GM23248 (cell line): ENCODE data around the gene ABI3. TPM values are rescaled to one million over a fixed set of nuclear protein-coding genes. Genes with fewer than 3 reads are reported as not detected.

ENCODE experiments used
- DNase-seq: peaks from one replicate; pipeline ENCODE4 v3.0.0-alpha.2; 2015
- H2AFZ ChIP-seq: fragments of 200-600 bp; sonication (generic); 2 replicates; pipeline ENCODE4 v1.6.1; 2016; ENCODE audit warnings: antibody characterized with exemption
- H3F3A ChIP-seq: fragments of 200-600 bp; sonication (generic); 2 replicates; pipeline ENCODE4 v1.6.1; 2016; ENCODE audit warnings: mild to moderate bottlenecking, antibody characterized with exemption, mixed run types; ENCODE audit not compliant: insufficient read depth
- H3K27ac ChIP-seq: fragments of 200-600 bp; sonication (generic); 2 replicates; pipeline ENCODE4 v1.5.1; 2016; ENCODE audit warnings: mild to moderate bottlenecking
- H3K27me3 ChIP-seq: fragments of 200-600 bp; sonication (generic); replicated peaks from 2 replicates; pipeline ENCODE4 v1.6.1; 2016; ENCODE audit warnings: mild to moderate bottlenecking; ENCODE audit not compliant: insufficient read depth
- H3K36me3 ChIP-seq: fragments of 200-600 bp; sonication (generic); 2 replicates; pipeline ENCODE4 v1.6.1; 2016; ENCODE audit warnings: low read depth, mild to moderate bottlenecking
- H3K4me1 ChIP-seq: fragments of 200-600 bp; sonication (generic); 2 replicates; pipeline ENCODE4 v1.6.1; 2016; ENCODE audit warnings: mild to moderate bottlenecking; ENCODE audit not compliant: insufficient read depth
- H3K4me2 ChIP-seq: fragments of 200-600 bp; sonication (generic); one replicate; pipeline ENCODE4 v1.6.1; 2016; ENCODE audit warnings: mild to moderate bottlenecking; ENCODE audit not compliant: unreplicated experiment
- H3K4me3 ChIP-seq: fragments of 200-600 bp; sonication (generic); 2 replicates; pipeline ENCODE4 v1.5.1; 2016; ENCODE audit warnings: mild to moderate bottlenecking
- H3K79me2 ChIP-seq: fragments of 200-600 bp; sonication (generic); 2 replicates; pipeline ENCODE4 v1.6.1; 2016; ENCODE audit warnings: mild to moderate bottlenecking; ENCODE audit not compliant: insufficient read depth
- H3K9ac ChIP-seq: fragments of 200-600 bp; sonication (generic); 2 replicates; pipeline ENCODE4 v1.6.1; 2016; ENCODE audit warnings: mild to moderate bottlenecking
- H3K9me2 ChIP-seq: fragments of 200-600 bp; sonication (generic); 2 replicates; pipeline ENCODE4 v1.6.1; 2016; ENCODE audit warnings: mixed run types, mild to moderate bottlenecking, moderate library complexity; ENCODE audit not compliant: insufficient read depth
- H3K9me3 ChIP-seq: fragments of 200-600 bp; sonication (generic); one replicate; pipeline ENCODE4 v1.6.1; 2017; ENCODE audit warnings: low read depth
- H4K20me1 ChIP-seq: fragments of 200-600 bp; sonication (generic); 2 replicates; pipeline ENCODE4 v1.6.0; 2016; ENCODE audit not compliant: insufficient read depth
- EZH2 ChIP-seq: fragments of 200-600 bp; sonication (generic); IDR thresholded peaks from 2 replicates; pipeline ENCODE4 v1.6.1; 2018; ENCODE audit warnings: antibody characterized with exemption, mild to moderate bottlenecking; ENCODE audit not compliant: insufficient read depth, poor library complexity, severe bottlenecking
- EZH2phosphoT487 ChIP-seq: fragments of 200-600 bp; sonication (generic); IDR thresholded peaks from 2 replicates; pipeline ENCODE4 v1.6.1; 2018; ENCODE audit warnings: antibody characterized with exemption, moderate library complexity, mild to moderate bottlenecking, low read depth; ENCODE audit not compliant: insufficient read depth
- WGBS, 2 experiments: methylation state at CpG; one replicate each; pipeline ENCODE4 v1.1.6; 2015 to 2017; ENCODE audit warnings: low lambda C conversion rate in 2 of 2, low coverage in 1 of 2; ENCODE audit errors: missing lambda C conversion rate in 2 of 2; 5-methylcytosine and 5-hydroxymethylcytosine counted together
- in situ Hi-C: fragments of 300-500 bp; cut with MboI; formaldehyde crosslinking; loops from 2 replicates; pipeline ENCODE4 v1.15.0; 2020
- polyA plus RNA-seq: library from polyadenylated mRNA; unstranded; fragments of >200 nt; fragmentation: Nextera tagmentation; extraction: Ambion mirVana; gene quantifications from 2 replicates; pipeline ENCODE4 v1.2.1, GENCODE V29; 2016
- total RNA-seq: library from RNA; depleted of rRNA; stranded (reverse); fragments of >200 nt; shearing (Covaris generic); gene quantifications from 2 replicates; pipeline ENCODE4 v1.2.3, GENCODE V29; 2014

ABI3 gene
- total and polyA plus RNA-seq, 2 experiments from 2014 or later: not detected

DNA sequence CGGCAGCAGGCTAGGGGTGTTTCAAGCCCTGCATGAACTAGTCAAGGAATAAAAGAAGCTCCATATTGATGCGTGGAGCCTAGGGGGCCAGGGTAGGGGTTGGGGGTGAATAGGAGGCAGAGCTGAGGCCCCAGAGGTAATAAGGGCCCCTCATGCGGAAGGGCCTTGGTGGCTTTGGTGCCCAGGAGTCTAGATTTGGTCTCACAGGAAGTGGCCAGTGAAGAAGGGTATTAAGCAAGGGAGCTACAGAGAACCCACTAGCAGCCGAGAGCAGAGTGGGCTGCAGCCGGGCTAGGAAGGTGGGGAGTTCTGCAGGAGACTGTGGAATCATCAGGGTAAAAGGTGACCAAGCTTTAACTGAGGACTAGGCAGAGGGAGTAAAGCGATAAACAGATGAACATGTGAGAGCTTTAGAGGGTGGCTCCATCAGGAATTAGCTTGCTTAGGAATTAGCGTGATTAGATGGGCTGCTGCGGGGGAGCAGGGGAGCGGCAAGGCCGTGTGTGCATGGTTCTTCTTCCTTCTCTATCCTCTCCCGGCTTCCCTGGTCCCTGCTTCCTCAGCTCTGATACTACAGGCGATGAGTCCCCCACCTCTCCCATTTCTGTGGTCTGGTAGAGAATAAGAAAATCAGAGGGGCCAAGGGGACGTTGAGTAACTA, 10.0 kb upstream of the ABI3 start:
- Histone ChIP-seq H3K9me2 (no peaks in the 10 kb centered on the region), H3K9ac (no peak overlapping the region), H3K27ac (no peak overlapping the region), H3K27me3 (peaks cover 4% of the 10 kb centered on the region; the same call in 1 of the 2 replicates), H3K4me2 (no peak overlapping the region), H2AFZ (no peak overlapping the region), H3K79me2 (no peaks in the 10 kb centered on the region), H3K36me3 (no peaks in the 10 kb centered on the region), H3K4me3 (no peak overlapping the region), H3K9me3 (no peaks in the 10 kb centered on the region), H4K20me1 (no peaks in the 10 kb centered on the region), H3F3A (no peaks in the 10 kb centered on the region), H3K4me1 (no peaks in the 10 kb centered on the region)
- DNase-seq: no peak
- in situ Hi-C loops: no loop called here
- TF ChIP-seq EZH2phosphoT487 (no peak), EZH2 (no peak)
- 79 to 85% methylated on average over 12 to 13 of the region's 13 CpGs for WGBS, 2 experiments

DNA sequence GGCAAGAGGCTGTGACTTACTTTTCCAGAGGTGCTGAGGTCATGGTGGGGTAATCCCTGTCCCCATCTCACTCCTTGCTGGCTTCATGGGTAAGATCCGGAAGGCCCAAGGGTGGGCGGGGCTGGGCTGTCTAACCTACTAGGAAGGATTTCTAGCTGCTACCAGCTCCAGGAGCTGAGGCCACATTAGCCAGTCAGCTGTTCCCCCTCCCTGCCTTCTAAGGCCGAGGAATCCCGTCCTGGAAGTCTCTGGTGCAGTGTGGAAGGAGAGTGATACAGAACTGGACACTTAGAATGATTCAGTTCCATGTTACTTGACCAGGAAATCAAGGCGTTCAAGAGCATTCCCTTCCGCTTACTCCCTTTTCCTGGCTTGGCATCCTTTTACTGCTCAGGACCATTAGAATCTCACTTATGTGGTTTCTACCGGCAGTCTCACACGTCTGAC, 9.0 kb upstream of the ABI3 start:
- H3F3A ChIP-seq: no peaks in the 10 kb centered on the region
- 52 to 57% methylated on average over 8 of the region's 8 CpGs for WGBS, 2 experiments
- H3K9me2 ChIP-seq: no peaks in the 10 kb centered on the region
- no peaks in the 10 kb centered on the region for H3K79me2 ChIP-seq
- TF ChIP-seq EZH2 (no peak), EZH2phosphoT487 (no peak)
- H3K27me3 ChIP-seq: peaks cover 11% of the 10 kb centered on the region
- no peak overlapping the region for H3K4me2 ChIP-seq
- no peaks in the 10 kb centered on the region for H3K9me3 ChIP-seq
- H3K9ac ChIP-seq: no peak overlapping the region
- no peak overlapping the region for H3K27ac ChIP-seq
- no peak overlapping the region for H2AFZ ChIP-seq
- no peaks in the 10 kb centered on the region for H4K20me1 ChIP-seq
- in situ Hi-C loops: no loop called here
- peak; percentile 67 for DNase-seq
- H3K4me1 ChIP-seq: no peaks in the 10 kb centered on the region
- H3K36me3 ChIP-seq: no peaks in the 10 kb centered on the region
- no peak overlapping the region for H3K4me3 ChIP-seq

DNA sequence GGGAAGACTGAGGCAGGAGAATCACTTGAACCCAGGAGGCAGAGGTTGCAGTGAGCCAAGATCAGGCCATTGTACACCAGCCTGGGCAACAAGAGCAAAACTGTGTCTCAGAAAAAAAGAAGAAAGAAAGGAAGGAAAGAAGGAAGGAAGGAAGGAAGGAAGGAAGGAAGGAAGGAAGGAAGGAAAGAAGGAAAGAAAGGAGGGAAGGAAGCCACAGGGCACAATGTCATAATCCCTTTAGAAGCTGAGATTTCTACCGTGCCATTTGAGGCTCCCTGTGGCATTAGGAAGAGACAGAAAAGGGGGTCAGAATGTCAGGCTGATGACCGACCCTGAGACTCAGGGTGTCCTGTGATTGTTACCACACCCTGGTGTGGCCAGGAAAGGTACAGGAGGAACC, 6.7 kb upstream of the ABI3 start:
- TF ChIP-seq EZH2 (no peak), EZH2phosphoT487 (no peak)
- Histone ChIP-seq H3K4me2 (no peak overlapping the region), H3K9me2 (no peaks in the 10 kb centered on the region), H3K9me3 (no peaks in the 10 kb centered on the region), H3K4me3 (no peak overlapping the region), H3K79me2 (no peaks in the 10 kb centered on the region), H3K4me1 (no peaks in the 10 kb centered on the region), H3K27ac (no peak overlapping the region), H3F3A (no peaks in the 10 kb centered on the region), H2AFZ (no peak overlapping the region), H3K9ac (no peak overlapping the region), H3K36me3 (no peaks in the 10 kb centered on the region), H4K20me1 (no peaks in the 10 kb centered on the region), H3K27me3 (peaks cover 26% of the 10 kb centered on the region)
- WGBS, 2 experiments: 14 to 18% methylated on average over 2 of the region's 2 CpGs
- no peak for DNase-seq
- in situ Hi-C loops: no loop called here

DNA sequence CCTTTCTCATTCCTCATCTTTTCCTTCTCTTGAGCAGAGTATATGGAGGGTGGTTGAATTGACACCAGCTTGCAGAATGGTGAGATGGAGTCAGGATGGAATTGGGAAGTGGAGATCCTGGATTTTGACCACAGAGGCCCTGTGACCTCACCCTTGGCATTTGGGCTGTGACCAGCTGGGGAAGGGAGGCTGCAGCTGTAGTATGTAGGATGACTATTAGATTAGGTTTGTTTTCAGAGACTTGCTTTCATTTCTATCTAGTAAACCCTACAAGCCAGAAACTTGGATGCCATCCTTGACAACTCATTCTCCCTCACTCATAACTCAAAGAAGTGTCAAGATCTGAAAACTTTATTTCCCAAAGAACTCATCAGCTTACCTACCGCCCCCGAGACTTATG, 6.0 kb upstream of the ABI3 start:
- DNase-seq: peak; percentile 22
- in situ Hi-C loops: no loop called here
- TF ChIP-seq EZH2 (no peak), EZH2phosphoT487 (no peak)

More for the DNA sequence above, 6.0 kb upstream of the ABI3 start:
- H3K27ac ChIP-seq: no peak overlapping the region
- no peaks in the 10 kb centered on the region for H3K4me1 ChIP-seq
- no peak overlapping the region for H3K9ac ChIP-seq
- H4K20me1 ChIP-seq: no peaks in the 10 kb centered on the region
- no peak overlapping the region for H2AFZ ChIP-seq
- no peak overlapping the region for H3K4me2 ChIP-seq
- no peaks in the 10 kb centered on the region for H3K36me3 ChIP-seq
- no peak overlapping the region for H3K4me3 ChIP-seq
- H3F3A ChIP-seq: no peaks in the 10 kb centered on the region
- peaks cover 28% of the 10 kb centered on the region for H3K27me3 ChIP-seq
- no peaks in the 10 kb centered on the region for H3K79me2 ChIP-seq
- WGBS, 2 experiments: 93% methylated on average over 2 of the region's 2 CpGs
- H3K9me2 ChIP-seq: no peaks in the 10 kb centered on the region
- no peaks in the 10 kb centered on the region for H3K9me3 ChIP-seq
